HG03521 (cell line): ENCODE measurements around the gene CD47.

ENCODE experiments used
- ATAC-seq: cut with Tn5 transposase; IDR thresholded peaks from one replicate; pipeline ENCODE4 v1.9.1; 2021; ENCODE audit warnings: mild to moderate bottlenecking, moderate library complexity; ENCODE audit not compliant: unreplicated experiment

CD47 gene

DNA sequence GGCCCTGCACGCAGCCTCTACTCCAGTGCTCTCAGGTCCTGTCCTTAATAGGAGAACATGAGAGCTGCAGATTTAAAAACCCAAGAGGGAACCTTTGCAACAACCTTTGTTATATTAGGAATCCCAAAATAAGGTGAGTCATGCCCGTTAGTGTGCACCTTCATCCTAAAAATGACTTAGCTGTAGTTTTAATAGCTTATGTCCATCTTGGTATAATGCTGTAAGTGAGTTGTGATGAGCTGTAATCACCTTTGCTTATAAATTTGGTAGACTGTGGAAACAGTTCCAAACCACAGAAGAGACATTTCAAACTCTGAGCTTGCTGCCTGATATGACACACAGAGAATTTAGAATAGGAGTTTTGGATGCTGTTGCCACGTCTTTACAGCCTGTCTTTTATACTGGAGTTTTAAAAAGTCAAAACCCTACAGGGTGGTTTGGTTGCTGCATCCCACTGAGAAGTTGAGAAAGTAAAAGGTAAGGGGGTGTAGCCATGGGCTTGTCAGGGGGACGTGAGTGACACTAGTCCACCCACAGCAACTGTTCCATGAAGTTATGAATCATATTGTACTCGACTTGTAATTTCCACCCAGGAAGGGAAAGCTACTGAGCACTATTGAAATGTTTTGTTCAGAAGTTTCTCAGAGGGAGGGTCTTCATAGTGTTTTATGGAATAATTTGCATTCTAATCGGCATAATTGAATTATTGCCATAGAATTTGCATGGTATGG lies 27.4 kb upstream of the CD47 start:
- no peak for ATAC-seq

- no peak for ATAC-seq
Observed at GRCh38 chr3:108117241-108117775, 26.5 kb upstream of the CD47 start.

GRCh38 chr3:108114423-108115065 lies 23.7 kb upstream of the CD47 start:
- no peak for ATAC-seq

DNA sequence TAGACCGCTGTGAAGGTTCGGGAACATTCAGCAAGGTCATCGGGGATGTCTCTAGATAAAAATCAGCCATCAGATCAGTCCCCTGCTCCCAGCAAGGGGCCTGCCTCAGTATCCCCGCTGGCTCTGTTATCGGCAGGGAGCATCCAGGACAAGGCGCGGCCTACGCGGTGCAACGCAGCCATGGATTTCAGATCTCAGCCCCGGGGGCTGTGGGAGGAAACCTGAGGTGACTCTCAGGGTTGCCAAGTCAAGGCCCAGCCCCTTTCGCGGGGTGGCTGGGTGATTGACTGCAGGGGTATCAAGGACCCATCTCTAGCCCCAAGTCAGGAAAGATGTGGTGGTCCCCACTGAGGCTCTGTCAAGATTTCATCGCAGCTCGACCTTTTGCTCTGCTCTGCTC lies 23.1 kb upstream of the CD47 start:
- ATAC-seq: no peak

GRCh38 chr3:108110934-108111333 lies 20.1 kb upstream of the CD47 start:
- ATAC-seq: no peak

DNA sequence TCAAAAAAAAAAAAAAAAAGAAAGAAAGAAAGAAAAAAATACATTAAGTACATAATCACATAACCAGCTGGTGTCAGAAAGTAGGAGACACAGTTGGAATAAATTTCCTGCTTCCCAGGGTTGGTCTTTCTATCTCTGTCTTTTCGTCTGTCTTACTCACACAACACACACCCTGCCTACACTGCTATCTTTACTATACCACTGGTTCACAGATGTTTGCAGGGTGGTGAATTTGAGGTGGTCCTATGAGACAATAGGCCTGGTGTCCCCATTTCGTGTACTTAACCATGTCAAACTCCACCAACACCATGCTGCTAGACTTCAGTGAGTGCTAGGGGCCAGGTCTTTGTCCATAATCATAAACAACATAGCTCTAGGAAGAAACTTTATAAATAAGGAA lies 17.6 kb upstream of the CD47 start:
- no peak for ATAC-seq

DNA sequence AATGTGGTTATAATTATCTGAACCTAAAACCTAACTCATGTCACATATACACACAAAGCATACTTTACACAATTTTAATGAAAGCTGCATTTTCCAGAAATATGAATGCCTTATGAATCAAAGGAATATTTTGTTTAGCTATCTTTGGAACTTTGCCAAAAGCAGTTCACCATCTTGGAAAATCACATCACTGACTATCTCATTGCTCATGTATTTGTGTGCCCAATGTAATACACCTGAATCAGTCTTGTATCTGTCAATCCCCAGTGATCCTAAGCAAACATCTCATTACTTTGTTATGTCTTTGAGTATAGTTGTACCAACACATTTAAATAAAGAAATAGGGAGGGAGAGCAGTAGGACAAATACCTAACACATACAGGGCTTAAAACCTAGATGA lies 15.6 kb upstream of the CD47 start:
- ATAC-seq: no peak

DNA sequence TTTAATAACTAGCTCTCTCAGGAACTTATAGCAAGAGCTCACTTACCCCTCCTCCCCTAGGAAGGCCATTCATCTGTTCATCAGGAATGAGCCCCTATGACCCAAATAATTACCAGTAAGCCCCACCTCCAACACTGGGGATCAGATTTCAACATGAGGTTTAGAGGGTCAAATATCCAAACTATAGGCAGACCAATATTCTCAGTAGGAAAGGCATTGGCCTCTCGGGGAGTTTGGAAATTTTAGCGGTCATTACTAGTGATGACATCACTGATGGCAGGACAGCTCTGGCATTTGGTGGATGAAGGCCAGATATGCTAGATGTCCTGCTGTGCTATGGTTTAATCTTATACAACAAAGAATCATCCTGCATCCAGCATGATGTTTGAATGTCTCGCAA lies 15.2 kb upstream of the CD47 start:
- no peak for ATAC-seq

DNA sequence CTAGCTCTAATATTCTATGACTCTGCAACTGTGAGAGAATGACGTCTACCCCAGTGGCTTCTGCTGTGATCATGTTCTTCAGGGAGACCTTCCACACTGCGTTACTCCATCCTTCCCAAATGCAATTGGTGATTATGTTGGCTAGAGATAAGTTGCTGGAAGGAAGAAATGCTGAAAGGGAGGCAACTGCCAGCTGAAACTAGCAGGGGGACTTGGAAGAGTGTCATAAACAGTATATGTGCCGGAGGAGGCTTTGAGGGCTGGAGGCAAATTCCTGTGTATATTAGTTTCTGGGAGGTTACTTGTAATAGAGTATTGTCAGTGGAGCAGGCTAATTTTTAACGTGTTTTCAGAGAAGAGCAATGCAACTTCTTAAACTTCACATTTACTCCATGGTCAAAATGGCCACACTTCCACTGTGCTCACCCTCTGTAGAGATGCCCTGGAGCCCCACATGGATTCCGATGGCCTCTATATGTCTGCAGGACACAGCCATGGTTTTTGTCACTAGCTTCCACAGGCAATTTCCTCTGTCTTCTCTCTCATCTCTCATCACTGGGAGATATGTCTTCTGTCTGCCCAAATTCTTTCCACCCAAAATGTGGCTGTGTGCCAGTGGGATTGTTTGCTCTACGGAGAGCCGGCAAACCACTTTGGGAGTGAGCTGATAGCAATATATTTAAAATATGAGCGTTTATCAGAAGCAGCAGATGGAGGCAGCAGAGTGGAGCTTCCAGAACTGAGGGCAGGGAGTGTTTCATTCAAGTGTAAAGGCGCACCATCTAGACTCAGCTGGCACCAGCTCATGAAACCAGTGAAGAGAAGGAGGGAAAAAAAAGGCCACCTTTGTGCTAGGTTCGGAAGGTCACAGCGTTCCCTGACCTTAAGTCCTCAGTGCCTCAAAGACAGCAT lies 13.3 kb upstream of the CD47 start:
- ATAC-seq: no peak

DNA sequence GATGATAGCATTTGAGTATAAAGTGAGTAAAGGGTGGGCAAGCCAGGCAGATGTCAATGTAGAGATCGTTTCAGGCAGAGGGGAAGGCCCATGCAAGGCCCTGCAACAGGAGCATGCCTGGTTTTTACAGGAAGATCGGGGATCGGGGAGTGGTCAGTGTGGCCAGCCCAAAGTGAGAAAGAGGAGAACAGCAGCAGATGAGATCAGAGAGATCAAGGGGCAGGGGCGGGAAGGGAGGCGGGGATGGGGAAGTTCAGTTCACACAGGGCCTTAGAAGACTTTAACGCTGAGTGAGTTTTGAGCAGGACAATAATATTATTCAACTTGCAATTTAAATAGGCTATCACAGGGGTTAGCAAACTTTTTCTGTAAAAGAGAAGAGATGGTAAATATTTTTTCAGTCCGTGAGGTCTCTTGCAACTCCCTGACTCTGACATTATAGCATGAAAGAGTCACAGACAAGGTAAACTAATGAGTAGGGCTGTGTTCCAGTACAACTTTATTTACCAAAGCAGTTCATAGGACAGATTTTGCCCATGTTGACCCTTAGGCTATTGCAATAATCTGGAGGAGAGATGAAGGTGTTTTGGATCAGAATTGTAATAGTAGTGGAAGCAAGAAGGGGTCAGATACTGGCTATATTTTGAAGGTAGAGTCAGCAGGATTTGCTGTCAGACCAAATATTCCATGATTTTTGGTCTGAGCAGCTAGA lies 12.4 kb upstream of the CD47 start:
- ATAC-seq: no peak

- no peak for ATAC-seq
Observed at GRCh38 chr3:108102420-108103039, 11.7 kb upstream of the CD47 start.

GRCh38 chr3:108100906-108101660 lies 10.3 kb upstream of the CD47 start:
- ATAC-seq: peak; percentile 88

DNA sequence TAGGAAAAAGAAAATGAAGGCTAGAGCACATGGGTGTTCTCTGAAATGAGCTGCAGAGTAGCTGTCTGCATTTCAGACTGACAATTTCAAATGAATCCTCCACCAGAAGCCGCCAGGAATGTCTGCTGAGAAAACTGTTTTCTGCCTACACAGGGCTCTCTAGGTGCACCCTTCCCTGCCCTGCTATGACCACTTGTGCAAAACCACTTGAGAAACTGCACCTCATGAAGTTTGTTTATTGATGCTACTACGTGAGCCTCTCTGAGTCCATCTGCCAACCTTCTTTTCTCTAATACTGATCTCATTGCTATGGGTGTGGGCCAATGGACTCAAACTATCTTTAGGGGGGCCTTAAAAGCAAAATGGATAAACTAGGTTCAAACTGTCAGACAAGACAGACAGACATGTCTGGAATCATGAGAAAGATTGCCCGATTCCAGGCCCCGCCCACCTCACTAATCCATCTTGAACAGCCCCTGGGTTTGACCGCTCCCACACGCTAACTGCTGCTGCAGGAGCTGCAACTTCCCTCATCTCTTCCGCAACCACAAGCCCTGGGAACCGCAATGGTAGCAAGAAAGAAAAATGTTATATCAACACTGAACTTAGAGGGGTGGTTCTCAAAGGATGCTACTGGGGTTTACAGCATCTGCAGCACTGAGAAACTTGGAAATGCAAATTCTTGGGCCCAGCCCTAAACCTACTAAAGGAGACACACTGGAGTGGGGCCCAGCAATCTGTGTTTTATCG lies 9.0 kb upstream of the CD47 start:
- peak; percentile 29 for ATAC-seq

- ATAC-seq: no peak
Observed at GRCh38 chr3:108099244-108099643, 8.4 kb upstream of the CD47 start.

- no peak for ATAC-seq
Observed at GRCh38 chr3:108098003-108098370, 7.2 kb upstream of the CD47 start.

GRCh38 chr3:108097322-108098002 lies 6.6 kb upstream of the CD47 start:
- ATAC-seq: no peak

DNA sequence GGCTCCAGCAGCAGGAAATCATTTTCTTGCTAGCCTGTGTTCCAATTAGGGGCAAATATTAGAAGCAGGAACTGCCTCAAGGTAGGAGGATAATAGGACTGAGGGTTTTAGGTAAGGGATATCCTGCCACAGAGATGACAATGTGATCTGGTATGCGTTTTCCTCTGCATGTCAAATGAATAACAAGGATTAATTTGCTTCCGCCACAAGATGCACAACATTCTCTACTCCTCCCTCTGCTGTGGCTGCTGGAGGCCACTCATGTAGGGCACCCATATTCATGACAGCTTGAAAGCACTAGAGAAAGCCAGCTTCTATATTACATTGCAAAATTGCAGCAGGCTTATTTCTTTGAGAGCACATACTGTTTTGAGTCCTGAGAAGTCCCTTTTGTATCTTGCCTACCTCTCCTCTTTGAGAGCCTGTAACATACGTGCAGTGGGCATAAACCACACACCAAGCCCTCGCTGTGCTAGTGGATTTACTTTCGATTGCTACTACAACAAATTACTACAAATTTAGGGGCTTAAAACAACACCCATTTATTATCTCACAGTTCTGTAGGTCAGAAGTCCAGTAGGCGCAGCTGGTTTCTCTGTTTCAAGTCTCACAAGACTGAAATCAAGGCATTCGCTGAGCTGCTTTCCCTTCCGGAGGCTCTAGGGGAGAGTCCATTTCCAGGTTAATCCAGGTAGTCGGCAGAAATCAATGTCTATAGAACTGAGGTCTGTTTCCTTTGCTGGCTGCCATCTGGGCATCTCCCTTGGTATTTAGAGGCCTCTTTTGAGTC lies 5.9 kb upstream of the CD47 start:
- no peak for ATAC-seq

DNA sequence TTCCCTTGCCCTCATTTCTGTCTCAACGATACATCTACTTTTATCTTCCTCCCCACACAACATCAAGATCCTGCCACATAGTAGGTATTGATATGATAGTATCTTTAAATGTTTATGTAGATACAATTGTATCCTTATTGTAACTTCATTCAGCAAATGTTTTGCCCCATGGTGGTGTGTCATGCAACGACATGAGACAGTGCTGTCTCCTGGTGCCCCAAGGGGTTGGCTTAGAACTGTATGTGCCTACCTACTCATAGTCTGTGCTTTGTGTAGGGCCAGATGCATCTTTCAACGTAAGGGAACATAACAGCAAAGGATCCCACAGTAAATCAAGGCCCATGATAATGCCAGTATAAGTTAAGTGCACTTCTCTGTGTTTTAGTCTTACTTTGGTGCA lies 2.8 kb upstream of the CD47 start:
- ATAC-seq: no peak
